Islet of Langerhans (tissue), 1 donor: ENCODE measurements around the gene MDC1.

Experiments used
- FAIRE-seq: peaks from one replicate; lab custom pipeline; 2011; peaks lifted over from hg19 to GRCh38; lab: Jason Lieb, UNC

MDC1 gene

GRCh38 chr6:30747902-30748769 lies 31.1 kb upstream of the MDC1 start:
- FAIRE-seq, result no peak

GRCh38 chr6:30747300-30747687 lies 30.2 kb upstream of the MDC1 start:
- no peak for FAIRE-seq

GRCh38 chr6:30744054-30744805 lies 27.1 kb upstream of the MDC1 start, which contains the start of gene IER3:
Gene IER3 (minus strand): TSS chr6:30744547. CDS start chr6:30744518, 29 bp downstream.
- no peak for FAIRE-seq

GRCh38 chr6:30743099-30744053 lies 26.3 kb upstream of the MDC1 start:
- no peak for FAIRE-seq

GRCh38 chr6:30742316-30743098 lies 25.4 kb upstream of the MDC1 start, which contains the start of gene FLOT1:
Gene FLOT1 (minus strand): TSS chr6:30742687. CDS start chr6:30742189, 498 bp downstream.
- FAIRE-seq, result no peak

GRCh38 chr6:30741789-30742315 lies 24.8 kb upstream of the MDC1 start:
- no peak for FAIRE-seq

- FAIRE-seq, result no peak
These were observed 24.1 kb upstream of the MDC1 start for GRCh38 chr6:30741063-30741779.

GRCh38 chr6:30740540-30740870 lies 23.4 kb upstream of the MDC1 start:
- FAIRE-seq, result no peak

GRCh38 chr6:30738532-30738931 lies 21.5 kb upstream of the MDC1 start:
- FAIRE-seq, result no peak

- no peak for FAIRE-seq
These were observed 18.7 kb upstream of the MDC1 start for GRCh38 chr6:30735668-30736314.

- FAIRE-seq, result no peak
These were observed 15.3 kb upstream of the MDC1 start for GRCh38 chr6:30732237-30732943.

- FAIRE-seq, result no peak
These were observed 13.7 kb upstream of the MDC1 start for GRCh38 chr6:30730601-30731435.

GRCh38 chr6:30727920-30728553 lies 11.0 kb upstream of the MDC1 start:
- FAIRE-seq, result no peak

- no peak for FAIRE-seq
These were observed 9.7 kb upstream of the MDC1 start for GRCh38 chr6:30726506-30727413.

- FAIRE-seq, result no peak
These were observed 8.8 kb upstream of the MDC1 start for GRCh38 chr6:30725713-30726505.
